Adrenal gland (tissue), 5 donors: Measurements from ENCODE around the gene CTSO.

Experiments used
- POLR2A ChIP-seq, 2 donors: fragments of 450-650 bp; IDR thresholded peaks; one replicate each; pipeline ENCODE4 v1.6.1; 2017; ENCODE audit warnings: antibody characterized with exemption in 2 of 2, mild to moderate bottlenecking in 2 of 2, moderate library complexity in 1 of 2
- TF ChIP-seq, protein P1 (sequence below), 6 experiments: fragments of 450-650 bp in 4 of 6; fragments of 200-600 bp in 2 of 6; sonication (generic) in 1 of 6; IDR thresholded peaks; 1 replicate in 5 of 6; 2 replicates in 1 of 6; pipeline versions ENCODE4 v1.5.1 to v1.8.0; 2016 to 2021; ENCODE audit warnings: antibody characterized with exemption in 6 of 6, mild to moderate bottlenecking in 2 of 6, moderate library complexity in 1 of 6
- donor health status: DM: no; HTN: no; CAD: no.

- TF ChIP-seq, protein P1, sequence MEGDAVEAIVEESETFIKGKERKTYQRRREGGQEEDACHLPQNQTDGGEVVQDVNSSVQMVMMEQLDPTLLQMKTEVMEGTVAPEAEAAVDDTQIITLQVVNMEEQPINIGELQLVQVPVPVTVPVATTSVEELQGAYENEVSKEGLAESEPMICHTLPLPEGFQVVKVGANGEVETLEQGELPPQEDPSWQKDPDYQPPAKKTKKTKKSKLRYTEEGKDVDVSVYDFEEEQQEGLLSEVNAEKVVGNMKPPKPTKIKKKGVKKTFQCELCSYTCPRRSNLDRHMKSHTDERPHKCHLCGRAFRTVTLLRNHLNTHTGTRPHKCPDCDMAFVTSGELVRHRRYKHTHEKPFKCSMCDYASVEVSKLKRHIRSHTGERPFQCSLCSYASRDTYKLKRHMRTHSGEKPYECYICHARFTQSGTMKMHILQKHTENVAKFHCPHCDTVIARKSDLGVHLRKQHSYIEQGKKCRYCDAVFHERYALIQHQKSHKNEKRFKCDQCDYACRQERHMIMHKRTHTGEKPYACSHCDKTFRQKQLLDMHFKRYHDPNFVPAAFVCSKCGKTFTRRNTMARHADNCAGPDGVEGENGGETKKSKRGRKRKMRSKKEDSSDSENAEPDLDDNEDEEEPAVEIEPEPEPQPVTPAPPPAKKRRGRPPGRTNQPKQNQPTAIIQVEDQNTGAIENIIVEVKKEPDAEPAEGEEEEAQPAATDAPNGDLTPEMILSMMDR (IDR thresholded peaks at IDR 0.05) = no peak
- TF ChIP-seq POLR2A (IDR thresholded peaks at IDR 0.05) = no peak
Observed at GRCh38 chr4:155941085-155941790, 12.4 kb downstream of the CTSO start.
